ENCODE measurements around the gene SETX. TPM values are rescaled to one million over a fixed set of nuclear protein-coding genes. Genes with fewer than 3 reads are reported as not detected.

The SETX gene
- total RNA-seq, 2 donors from 2014 or later: 51.8 to 69.0 TPM

- DNase-seq (ENCODE audit: low spot score): peak; percentile 72
- Histone ChIP-seq H3K4me1 (replicated peaks) (no peaks in the 10 kb centered on the region), H3K9me3 (no peaks in the 10 kb centered on the region), H3K36me3 (peaks cover 6 to 7% of the 10 kb centered on the region in 2 donors), H3K4me3 (no peak overlapping the region), H3K27me3 (replicated peaks; ENCODE audit: insufficient read depth) (no peaks in the 10 kb centered on the region), H3K27ac (peak overlapping the region in 1 of 2 donors; percentile 15)
- WGBS: 40% methylated on average over 10 of the region's 10 CpGs
- TF ChIP-seq POLR2A (IDR thresholded peaks at IDR 0.05) (no peak), CTCF (IDR thresholded peaks at IDR 0.05) (peak; percentile 70 to 86 (median 76)), POLR2AphosphoS5 (IDR thresholded peaks at IDR 0.05) (peak; percentile 41)
- intact Hi-C loops (cut with DNase I): loop anchor here (5.0 kb wide), 1 partner anchor 507 kb away; no protein-coding TSS in a partner anchor
Measured at GRCh38 chr9:132268725-132269352, 85.9 kb downstream of the SETX start.

DNA sequence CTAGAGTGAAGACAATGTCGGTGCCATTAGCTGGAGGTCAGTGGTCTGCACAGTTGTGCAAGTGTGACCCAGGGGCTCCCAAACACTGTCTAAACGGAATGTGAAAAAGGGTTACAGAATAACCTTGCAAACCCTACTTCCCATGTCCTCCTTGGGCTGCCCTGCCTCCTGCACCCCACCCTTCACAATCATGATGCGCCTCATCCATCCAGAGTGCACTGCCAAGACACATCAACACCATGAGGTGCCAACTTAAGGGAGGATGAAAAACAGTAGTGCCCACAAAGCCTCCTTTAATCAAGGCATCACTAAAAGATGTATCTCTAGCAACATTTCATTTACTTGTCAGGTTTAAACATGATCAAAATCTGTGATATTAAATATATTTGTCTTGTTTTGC is 87.1 kb downstream of the SETX start:
- intact Hi-C loops (cut with DNase I): loop anchor here (5.0 kb wide), 1 partner anchor 505 kb away; no protein-coding TSS in a partner anchor
- Histone ChIP-seq H3K4me3 (no peak overlapping the region), H3K36me3 (peaks cover 7 to 10% of the 10 kb centered on the region in 2 donors), H3K27ac (no peak overlapping the region), H3K4me1 (replicated peaks) (no peaks in the 10 kb centered on the region), H3K9me3 (no peaks in the 10 kb centered on the region), H3K27me3 (replicated peaks; ENCODE audit: insufficient read depth) (no peaks in the 10 kb centered on the region)
- WGBS: 90% methylated on average over 3 of the region's 3 CpGs
- no peak for DNase-seq (ENCODE audit: low spot score)
- TF ChIP-seq POLR2A (IDR thresholded peaks at IDR 0.05) (no peak), CTCF (IDR thresholded peaks at IDR 0.05) (no peak), POLR2AphosphoS5 (IDR thresholded peaks at IDR 0.05) (no peak)

GRCh38 chr9:132266017-132266416 is 88.8 kb downstream of the SETX start:
- intact Hi-C loops (cut with DNase I): loop anchor here (5.0 kb wide), 1 partner anchor 504 kb away; no protein-coding TSS in a partner anchor
- peak overlapping the region; percentile 26 to 58 for H3K27ac ChIP-seq
- H3K27me3 ChIP-seq (replicated peaks; ENCODE audit: insufficient read depth): no peaks in the 10 kb centered on the region
- no peak for DNase-seq (ENCODE audit: low spot score)
- H3K9me3 ChIP-seq: no peaks in the 10 kb centered on the region
- no peak for TF ChIP-seq CTCF (IDR thresholded peaks at IDR 0.05)
- H3K4me1 ChIP-seq (replicated peaks): no peaks in the 10 kb centered on the region
- 68% methylated on average over 3 of the region's 3 CpGs for WGBS
- H3K36me3 ChIP-seq: peaks cover 7 to 10% of the 10 kb centered on the region in 2 donors
- H3K4me3 ChIP-seq: no peak overlapping the region

GRCh38 chr9:132260846-132261245 is 93.9 kb downstream of the SETX start:
- H3K36me3 ChIP-seq: peaks cover 7 to 10% of the 10 kb centered on the region in 2 donors
- H3K9me3 ChIP-seq: no peaks in the 10 kb centered on the region
- no peak for DNase-seq (ENCODE audit: low spot score)
- TF ChIP-seq POLR2AphosphoS5 (IDR thresholded peaks at IDR 0.05) (no peak), POLR2A (IDR thresholded peaks at IDR 0.05) (no peak), CTCF (IDR thresholded peaks at IDR 0.05) (no peak)
- no peaks in the 10 kb centered on the region for H3K27me3 ChIP-seq (replicated peaks; ENCODE audit: insufficient read depth)
- H3K27ac ChIP-seq: no peak overlapping the region
- H3K4me3 ChIP-seq: no peak overlapping the region
- WGBS: 84% methylated on average over 3 of the region's 3 CpGs
- H3K4me1 ChIP-seq (replicated peaks): no peaks in the 10 kb centered on the region
- intact Hi-C loops (cut with DNase I): no loop called here

All from prostate gland (tissue), 2 donors.